K562 (cell line): Measurements from ENCODE around the gene RPS27. TPM values are rescaled to one million over a fixed set of nuclear protein-coding genes. Genes with fewer than 3 reads are reported as not detected.
A peak's percentile ranks its signal among the peaks of the same experiment; 100 is the strongest.

Source experiments
- ATAC-seq: fragments of 200-7000 bp; cut with Tn5 transposase; 3 replicates; pipeline ENCODE4 v1.9.1; 2020; ENCODE audit warnings: moderate library complexity
- BruUV-seq: library from RNA; stranded (reverse); fragments of 400-500 nt; replicated peaks from 2 replicates; lab custom pipeline; 2021; lab: Mats Ljungman, UMichigan
- CTCF ChIA-PET: fragments of 300-600 bp; formaldehyde crosslinking; extraction: SDS; loops from one replicate; lab custom pipeline; 2021; ENCODE audit warnings: low intra/inter-chr PET ratio; lab: Yijun Ruan, JAX
- POLR2A ChIA-PET: fragments of 300-600, 350-650 bp; sonication (Branson Sonifier 250); formaldehyde crosslinking; extraction: SDS; loops from one replicate; lab custom pipeline; 2021; ENCODE audit warnings: antibody characterized with exemption, inconsistent platforms; lab: Yijun Ruan, JAX
- DNase-seq, 4 experiments: peaks; one replicate each; pipeline versions ENCODE4 v3.0.0 to v3.0.0-alpha.2; 2011 to 2018; ENCODE audit warnings: low spot score in 3 of 4, mixed read lengths in 3 of 4; ENCODE audit errors: extremely low read depth in 1 of 4
- FAIRE-seq: peaks from 2 replicates; lab custom pipeline; 2011; peaks lifted over from hg19 to GRCh38; lab: Jason Lieb, UNC
- H2AFZ ChIP-seq: 2 replicates; pipeline ENCODE4 v1.6.0; 2011; ENCODE audit warnings: low read depth, low read length, control low read depth, inconsistent platforms
- H3K27ac ChIP-seq: fragments of 200-600 bp; 3 replicates; pipeline ENCODE4 v1.8.0; 2011; ENCODE audit warnings: low read depth, mild to moderate bottlenecking, control low read depth, inconsistent platforms, low read length, moderate library complexity, mixed read lengths; ENCODE audit errors: extremely low read depth
- H3K27me3 ChIP-seq, 2 experiments: fragments of 300-600 bp in 1 of 2; 2 replicates in 1 of 2; 3 replicates in 1 of 2; pipeline versions ENCODE4 v1.6.0 to v1.8.0; 2011; ENCODE audit warnings: inconsistent platforms in 2 of 2, low read length in 2 of 2, mild to moderate bottlenecking in 1 of 2, mixed read lengths in 1 of 2, moderate library complexity in 1 of 2; ENCODE audit not compliant: control insufficient read depth in 2 of 2, insufficient read depth in 2 of 2
- H3K36me3 ChIP-seq: fragments of 300-600 bp; 3 replicates; pipeline ENCODE4 v1.8.0; 2011; ENCODE audit warnings: mild to moderate bottlenecking, low read length, inconsistent platforms; ENCODE audit not compliant: control insufficient read depth, insufficient read depth
- H3K4me1 ChIP-seq, 2 experiments: fragments of 200-600 bp in 1 of 2; replicated peaks in 1 of 2; 2 replicates in 1 of 2; 3 replicates in 1 of 2; pipeline versions ENCODE4 v1.5.1 to v1.8.0; 2011; ENCODE audit warnings: inconsistent platforms in 2 of 2, low read length in 2 of 2, mild to moderate bottlenecking in 1 of 2, mixed read lengths in 1 of 2, moderate library complexity in 1 of 2; ENCODE audit not compliant: control insufficient read depth in 2 of 2, insufficient read depth in 2 of 2
- H3K4me2 ChIP-seq: 2 replicates; pipeline ENCODE4 v1.6.1; 2011; ENCODE audit warnings: low read length, control low read depth, inconsistent platforms, mixed read lengths; ENCODE audit not compliant: insufficient read depth
- H3K4me3 ChIP-seq: fragments of 200-600 bp; sonication (generic), shearing (Covaris generic); 2 replicates; pipeline ENCODE4 v1.5.1; 2016; ENCODE audit warnings: control low read depth, inconsistent platforms
- H3K79me2 ChIP-seq: fragments of 200-600 bp; 3 replicates; pipeline ENCODE4 v1.8.0; 2011; ENCODE audit warnings: low read length, inconsistent platforms; ENCODE audit not compliant: control insufficient read depth, insufficient read depth
- H3K9ac ChIP-seq, 2 experiments: 2 replicates each; pipeline versions ENCODE4 v1.6.0 to v1.6.1; 2011; ENCODE audit warnings: low read depth in 2 of 2, low read length in 2 of 2, control low read depth in 1 of 2, inconsistent platforms in 1 of 2, mild to moderate bottlenecking in 1 of 2, mixed read lengths in 1 of 2; ENCODE audit not compliant: insufficient read depth in 1 of 2
- H3K9me1 ChIP-seq: one replicate; pipeline ENCODE4 v1.6.0; 2011; ENCODE audit warnings: inconsistent platforms, mild to moderate bottlenecking, low read length, moderate library complexity; ENCODE audit not compliant: control insufficient read depth, insufficient read depth
- H3K9me3 ChIP-seq: replicated peaks from 2 replicates; pipeline ENCODE4 v1.5.1; 2011; ENCODE audit warnings: low read depth, low read length, inconsistent platforms; ENCODE audit not compliant: control insufficient read depth, insufficient read depth
- H4K20me1 ChIP-seq: replicated peaks from 2 replicates; pipeline ENCODE4 v1.6.1; 2011; ENCODE audit warnings: low read length, inconsistent platforms, mixed read lengths; ENCODE audit not compliant: control insufficient read depth, insufficient read depth
- ZBTB33 ChIP-seq: sonication (generic); formaldehyde crosslinking; IDR thresholded peaks from 2 replicates; pipeline ENCODE4 v1.8.1; 2023; ENCODE audit warnings: mild to moderate bottlenecking, missing genetic modification reagents
- ZNF239 ChIP-seq: fragments of 250-450 bp; sonication (Bioruptor Pico); IDR thresholded peaks from 2 replicates; pipeline ENCODE4 v1.4.0; 2020; ENCODE audit warnings: mild to moderate bottlenecking
- WGBS: fragments of 100-300 bp; shearing (Covaris generic); methylation state at CpG from one replicate; pipeline ENCODE4 v1.1.6; 2016; ENCODE audit warnings: low coverage, mixed read lengths; ENCODE audit not compliant: insufficient coverage; ENCODE audit errors: missing lambda C conversion rate; 5-methylcytosine and 5-hydroxymethylcytosine counted together
- in situ Hi-C: fragments of 300-500 bp; cut with MboI; formaldehyde crosslinking; loops from 4 replicates; pipeline ENCODE4 v1.15.0; 2018; ENCODE audit warnings: inconsistent platforms, mixed read lengths
- intact Hi-C: fragments of 100-400 bp; cut with micrococcal nuclease; formaldehyde crosslinking; loops from 2 replicates; pipeline ENCODE4 v1.14.2; 2022
- polyA plus RNA-seq, 8 experiments: library from polyadenylated mRNA; depleted of rRNA in 4 of 8; stranded (reverse) in 5 of 8; unstranded in 3 of 8; fragments of >200 nt; fragmentation: Nextera tagmentation in 2 of 8; fragmentation: Illumina TruSeq in 1 of 8; extraction: Ambion mirVana in 2 of 8; extraction: Trizol in 1 of 8; gene quantifications; 2 replicates each; pipeline versions ENCODE4 v1.2.1 to v1.2.3, GENCODE V29; 2011 to 2014; ENCODE audit warnings: inconsistent platforms in 1 of 8, missing spikeins in 1 of 8
- total RNA-seq, 7 experiments: library from RNA; depleted of rRNA in 6 of 7; stranded (reverse); fragments of >200 nt in 6 of 7; fragmentation: Illumina TruSeq in 2 of 7; extraction: Trizol in 2 of 7; gene quantifications; 2 replicates each; pipeline versions ENCODE4 v1.2.1 to v1.2.3, GENCODE V29; 2011 to 2021; ENCODE audit warnings: low replicate concordance in 1 of 7
- TF ChIP-seq, protein P1 (sequence below): fragments of 450-650 bp; IDR thresholded peaks from 2 replicates; pipeline ENCODE4 v1.6.1; 2018; ENCODE audit not compliant: partially characterized antibody

The RPS27 gene
- total and polyA plus RNA-seq, 9 of the 15 experiments (the other 6 are each of a cell fraction or from before 2014, with no cell fraction given) = 2,091 to 9,377 (median 6,706) TPM

DNA sequence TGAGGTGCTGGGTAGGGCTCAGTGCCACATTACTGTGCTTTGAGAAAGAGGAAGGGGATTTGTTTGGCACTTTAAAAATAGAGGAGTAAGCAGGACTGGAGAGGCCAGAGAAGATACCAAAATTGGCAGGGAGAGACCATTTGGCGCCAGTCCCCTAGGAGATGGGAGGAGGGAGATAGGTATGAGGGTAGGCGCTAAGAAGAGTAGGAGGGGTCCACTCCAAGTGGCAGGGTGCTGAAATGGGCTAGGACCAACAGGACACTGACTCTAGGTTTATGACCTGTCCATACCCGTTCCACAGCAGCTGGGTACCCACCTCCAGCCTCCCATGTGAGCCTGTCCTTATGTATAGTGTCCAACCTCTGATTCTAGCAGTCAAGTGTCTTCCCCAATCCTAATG, 31.1 kb upstream of the RPS27 start:
- peaks cover 30 to 33% of the 10 kb centered on the region in 2 experiments for H3K4me1 ChIP-seq
- intact Hi-C loops (no loop called here), in situ Hi-C loops (no loop called here)
- H3K9ac ChIP-seq = no peak overlapping the region
- ChIA-PET CTCF (no interaction called here), POLR2A (interaction anchor here (1.1 to 4.9 kb wide), 7 partner anchors 8 to 36 kb away, joined by 3 to 39 read pairs (median 12); partner anchors contain the start of genes CREB3L4, DENND4B, GATAD2B and RPS27)
- ATAC-seq (no peak), DNase-seq (no peak), FAIRE-seq (no peak)
- TF ChIP-seq ZNF239 (no peak), ZBTB33 (peak; percentile 65; the same call in 1 of the 2 replicates)
- TF ChIP-seq, protein P1, sequence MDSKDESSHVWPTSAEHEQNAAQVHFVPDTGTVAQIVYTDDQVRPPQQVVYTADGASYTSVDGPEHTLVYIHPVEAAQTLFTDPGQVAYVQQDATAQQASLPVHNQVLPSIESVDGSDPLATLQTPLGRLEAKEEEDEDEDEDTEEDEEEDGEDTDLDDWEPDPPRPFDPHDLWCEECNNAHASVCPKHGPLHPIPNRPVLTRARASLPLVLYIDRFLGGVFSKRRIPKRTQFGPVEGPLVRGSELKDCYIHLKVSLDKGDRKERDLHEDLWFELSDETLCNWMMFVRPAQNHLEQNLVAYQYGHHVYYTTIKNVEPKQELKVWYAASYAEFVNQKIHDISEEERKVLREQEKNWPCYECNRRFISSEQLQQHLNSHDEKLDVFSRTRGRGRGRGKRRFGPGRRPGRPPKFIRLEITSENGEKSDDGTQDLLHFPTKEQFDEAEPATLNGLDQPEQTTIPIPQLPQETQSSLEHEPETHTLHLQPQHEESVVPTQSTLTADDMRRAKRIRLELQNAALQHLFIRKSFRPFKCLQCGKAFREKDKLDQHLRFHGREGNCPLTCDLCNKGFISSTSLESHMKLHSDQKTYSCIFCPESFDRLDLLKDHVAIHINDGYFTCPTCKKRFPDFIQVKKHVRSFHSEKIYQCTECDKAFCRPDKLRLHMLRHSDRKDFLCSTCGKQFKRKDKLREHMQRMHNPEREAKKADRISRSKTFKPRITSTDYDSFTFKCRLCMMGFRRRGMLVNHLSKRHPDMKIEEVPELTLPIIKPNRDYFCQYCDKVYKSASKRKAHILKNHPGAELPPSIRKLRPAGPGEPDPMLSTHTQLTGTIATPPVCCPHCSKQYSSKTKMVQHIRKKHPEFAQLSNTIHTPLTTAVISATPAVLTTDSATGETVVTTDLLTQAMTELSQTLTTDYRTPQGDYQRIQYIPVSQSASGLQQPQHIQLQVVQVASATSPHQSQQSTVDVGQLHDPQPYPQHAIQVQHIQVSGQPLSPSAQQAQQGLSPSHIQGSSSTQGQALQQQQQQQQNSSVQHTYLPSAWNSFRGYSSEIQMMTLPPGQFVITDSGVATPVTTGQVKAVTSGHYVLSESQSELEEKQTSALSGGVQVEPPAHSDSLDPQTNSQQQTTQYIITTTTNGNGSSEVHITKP = peak; percentile 89
- BruUV-seq = no TSS peak
- H3K4me2 ChIP-seq = no peak overlapping the region
- peak overlapping the region; percentile 55; the same call in 2 of the 3 replicates for H3K27ac ChIP-seq
- peaks cover 9% of the 10 kb centered on the region; the same call in 1 of the 2 replicates for H4K20me1 ChIP-seq
- no peak overlapping the region for H3K4me3 ChIP-seq
- H2AFZ ChIP-seq = no peak overlapping the region
- peaks cover 32% of the 10 kb centered on the region; the same call in 2 of the 3 replicates for H3K36me3 ChIP-seq
- H3K79me2 ChIP-seq = peaks cover 70% of the 10 kb centered on the region
- 77% methylated on average over 3 of the region's 3 CpGs for WGBS
- H3K9me3 ChIP-seq = no peaks in the 10 kb centered on the region
- no peaks in the 10 kb centered on the region for H3K27me3 ChIP-seq
- H3K9me1 ChIP-seq = no peaks in the 10 kb centered on the region
